ENCODE measurements around the gene BTG4.
A peak's percentile ranks its signal among the peaks of the same experiment; 100 is the strongest.

The BTG4 gene

DNA sequence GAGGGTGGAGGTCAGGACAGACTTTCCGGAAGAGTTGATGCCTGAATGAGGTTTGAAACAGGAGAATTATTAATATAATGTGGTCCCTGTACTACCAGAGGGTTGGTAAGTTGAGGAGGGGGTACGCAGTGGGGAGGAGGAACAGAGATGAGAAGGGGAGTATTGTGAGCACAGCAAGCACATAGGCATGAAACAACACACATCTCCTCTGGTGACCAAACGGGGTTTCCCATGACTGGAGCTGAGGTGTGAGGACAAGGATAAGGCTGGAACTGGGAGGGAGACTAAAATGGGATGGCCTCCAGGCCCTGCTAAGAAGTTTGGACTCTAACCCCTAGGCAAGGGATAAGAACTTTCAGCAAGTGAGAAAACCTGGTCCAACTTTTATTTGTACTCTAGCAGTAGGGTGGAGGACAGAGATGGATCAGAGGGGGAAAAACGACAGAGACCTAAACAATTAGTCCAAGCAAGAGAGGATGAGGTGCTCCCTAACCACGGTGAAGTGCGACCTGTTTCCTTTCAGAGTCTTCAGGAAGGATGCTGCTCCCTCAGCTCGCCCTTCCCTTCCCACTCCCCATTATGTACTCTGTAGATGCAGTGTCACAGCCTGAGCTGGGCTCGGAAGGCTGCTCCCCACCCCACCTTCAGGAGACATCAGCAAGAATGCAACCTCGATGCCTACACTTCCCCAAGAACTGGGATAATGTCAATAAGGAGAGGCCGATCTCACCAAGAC lies 59.2 kb downstream of the BTG4 start:
- no peak for DNase-seq

DNA sequence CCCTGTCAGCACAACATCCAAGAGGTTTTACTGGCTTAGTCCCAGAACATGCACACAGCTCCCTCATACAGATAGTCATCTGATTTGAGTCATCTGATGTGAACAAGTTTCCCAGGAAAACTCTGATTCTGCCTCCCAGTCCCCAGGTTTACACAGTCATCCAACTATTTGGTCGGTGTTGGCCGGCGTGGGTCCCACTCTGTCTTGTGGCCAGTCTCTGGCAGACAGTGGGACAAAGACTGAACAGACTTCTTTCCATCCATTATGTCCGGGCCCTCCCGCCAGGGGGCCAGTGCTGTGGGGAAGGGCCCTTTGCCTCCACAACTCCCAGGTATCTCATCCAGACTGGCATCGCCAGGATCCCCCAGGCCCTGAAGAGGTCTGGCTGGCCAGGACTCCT lies 60.0 kb downstream of the BTG4 start:
- DNase-seq = no peak

DNA sequence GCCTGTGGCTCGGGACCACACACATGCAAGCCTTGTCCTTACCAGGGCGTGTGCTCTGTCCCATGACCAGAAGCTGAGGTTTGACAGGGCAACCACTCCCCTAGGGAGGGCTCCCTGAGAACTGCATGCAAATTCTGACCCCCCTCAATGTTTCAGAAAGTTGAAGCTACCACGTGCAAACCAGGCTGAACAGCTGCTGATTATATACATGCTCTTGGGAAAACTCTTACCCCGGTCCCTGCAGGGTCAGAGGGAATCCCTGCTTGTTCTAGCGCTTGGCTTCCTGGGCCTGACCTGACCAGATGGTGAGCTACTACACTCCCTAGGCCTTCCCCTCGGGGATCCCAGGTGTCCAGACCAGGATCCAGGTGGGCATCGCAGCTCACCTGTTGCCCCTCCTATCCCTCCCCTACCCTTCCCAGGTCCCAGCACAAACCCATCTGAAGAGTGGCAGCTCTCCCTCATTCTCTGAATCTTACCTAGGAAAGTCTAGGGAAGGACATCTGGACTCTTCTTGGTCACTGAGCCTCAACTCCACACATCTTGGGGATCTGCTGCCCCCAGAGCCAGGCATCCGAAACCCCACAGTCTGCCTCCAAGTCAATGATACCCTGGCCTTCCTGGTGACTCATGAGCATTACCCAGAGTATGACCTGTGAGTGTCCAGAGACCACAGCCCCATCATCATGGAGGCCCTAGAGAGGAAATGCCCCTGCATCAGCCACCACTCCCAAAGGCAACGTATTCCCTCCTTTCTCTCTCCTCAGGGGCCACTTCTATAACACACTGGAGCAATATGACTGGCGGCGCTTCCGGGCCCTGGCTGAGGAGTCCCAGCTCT lies 61.5 kb downstream of the BTG4 start:
- no peak for DNase-seq

DNA sequence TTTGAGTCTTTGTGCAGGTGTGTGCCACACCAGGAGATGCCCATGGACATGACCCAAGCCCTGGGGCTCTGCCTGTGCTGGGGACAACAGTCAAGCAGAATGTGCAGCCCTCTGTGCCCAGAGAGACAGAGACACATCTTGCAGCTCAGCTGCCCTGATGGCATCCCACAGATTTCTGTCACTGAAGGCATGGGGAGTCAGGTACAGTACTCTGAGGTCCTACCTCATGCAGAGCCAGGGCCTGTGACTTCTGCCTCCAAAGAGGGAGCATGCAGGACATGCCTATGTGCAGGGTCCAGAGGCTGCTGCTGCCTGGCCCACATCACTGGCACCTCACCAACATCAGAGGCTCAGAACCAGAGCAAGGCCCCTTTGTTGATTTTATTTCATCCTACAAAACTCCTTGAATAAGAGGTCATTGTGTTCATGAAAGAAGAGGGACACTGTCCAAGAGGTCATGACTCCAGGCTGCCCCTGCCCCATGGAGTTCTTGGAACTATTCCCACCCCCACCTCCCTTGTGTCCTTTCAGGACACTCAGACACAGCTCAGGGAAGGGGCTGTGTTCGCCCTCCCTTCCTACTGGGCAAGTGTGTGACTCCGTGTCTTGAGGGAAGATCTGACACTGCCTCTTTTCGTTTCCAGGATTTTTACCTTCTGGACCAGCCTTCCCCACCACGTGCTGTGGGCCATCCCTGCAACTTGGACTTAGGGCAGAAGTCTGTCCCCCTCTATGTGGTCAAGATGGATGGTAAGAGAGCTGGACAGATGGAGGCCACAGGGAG lies 62.3 kb downstream of the BTG4 start:
- no peak for DNase-seq

DNA sequence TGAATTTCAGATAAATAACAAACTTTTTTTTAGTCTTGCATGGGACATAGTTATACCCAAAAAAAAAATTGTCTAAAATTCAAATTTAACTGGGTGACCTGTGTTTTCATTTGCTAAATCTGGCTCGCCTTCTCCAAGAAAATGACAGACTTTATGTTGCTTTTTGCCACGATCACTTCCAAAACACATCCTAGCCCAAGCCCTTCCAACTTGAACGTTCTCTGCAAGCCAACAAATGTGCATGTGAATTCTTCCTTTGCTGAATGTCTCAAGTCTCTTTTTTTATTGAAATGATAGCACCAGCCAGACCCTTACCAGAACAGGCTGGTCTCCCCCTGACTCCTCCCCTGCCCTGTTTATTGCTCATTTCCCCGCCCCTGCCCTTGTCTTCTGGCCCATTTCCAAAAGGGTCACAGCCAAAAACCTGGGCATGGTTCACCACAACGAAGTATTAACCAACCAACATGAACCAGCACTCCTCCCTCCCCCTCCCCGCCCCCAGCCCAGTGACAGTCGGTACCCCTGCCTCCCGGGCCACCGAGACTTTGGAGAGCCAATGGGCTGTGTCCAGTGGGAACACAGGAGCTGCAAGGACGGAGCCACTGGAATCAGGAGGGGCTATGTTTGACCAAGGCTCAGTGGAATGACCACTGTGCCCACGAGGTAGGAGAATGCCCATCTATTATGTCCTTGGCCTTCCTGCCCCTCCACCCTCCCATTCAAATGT lies 63.2 kb downstream of the BTG4 start:
- DNase-seq = no peak

DNA sequence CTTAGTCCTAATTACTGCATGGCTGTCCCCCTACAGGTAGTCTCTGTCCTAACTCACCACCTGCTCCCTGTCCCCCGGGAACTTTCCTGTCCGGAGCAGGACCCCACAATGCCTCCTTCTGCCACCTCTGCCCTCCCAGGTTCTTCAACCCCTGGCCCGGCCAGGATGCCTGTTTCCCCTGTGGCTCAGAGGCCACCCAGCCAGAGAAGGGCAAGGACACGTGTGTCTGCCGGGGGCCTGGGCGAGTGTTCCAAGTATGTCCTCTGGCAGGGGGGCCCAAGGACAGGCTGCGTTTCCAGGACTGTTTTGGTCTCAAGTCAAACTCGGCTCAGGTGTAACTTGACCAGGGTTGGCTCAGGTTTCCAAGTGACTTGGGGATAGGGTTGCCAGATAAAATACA lies 63.8 kb downstream of the BTG4 start:
- DNase-seq = no peak

DNA sequence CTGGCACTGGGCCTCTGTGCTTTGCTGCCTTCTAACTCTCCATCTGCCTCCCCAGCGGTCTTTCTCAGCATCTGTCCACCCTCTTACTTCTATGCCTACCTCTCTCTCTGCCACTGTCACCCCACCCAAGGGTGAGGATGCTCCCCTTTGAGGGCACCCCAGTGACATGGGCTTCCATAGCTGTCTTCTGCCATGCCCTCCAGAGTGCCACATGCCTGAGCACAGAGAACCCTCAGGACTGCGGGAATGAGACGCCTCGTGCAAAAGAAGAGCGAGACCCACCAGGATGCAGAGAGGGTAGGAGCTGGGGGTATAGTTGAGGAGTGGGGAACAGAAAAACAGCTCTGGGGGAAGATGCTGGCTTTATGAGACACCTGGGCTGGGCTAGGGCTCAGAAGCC lies 64.3 kb downstream of the BTG4 start:
- DNase-seq = no peak

DNA sequence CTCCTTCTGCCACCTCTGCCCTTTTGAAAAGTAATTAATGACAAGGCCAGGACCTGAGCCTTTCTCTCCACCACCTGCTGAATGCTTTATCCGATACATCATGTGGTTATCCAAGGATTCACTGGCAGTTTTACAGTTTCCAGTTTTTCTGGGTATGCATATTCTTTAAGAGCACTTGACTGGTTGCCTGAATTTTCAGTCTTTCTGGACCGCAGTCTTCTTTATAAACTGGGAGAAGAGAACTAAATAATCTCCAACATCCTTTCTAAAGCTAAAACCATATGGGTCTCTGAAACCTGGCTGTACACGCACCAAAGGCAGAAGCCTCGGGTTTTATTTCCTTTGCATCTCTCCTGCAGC lies 65.1 kb downstream of the BTG4 start:
- DNase-seq = no peak

DNA sequence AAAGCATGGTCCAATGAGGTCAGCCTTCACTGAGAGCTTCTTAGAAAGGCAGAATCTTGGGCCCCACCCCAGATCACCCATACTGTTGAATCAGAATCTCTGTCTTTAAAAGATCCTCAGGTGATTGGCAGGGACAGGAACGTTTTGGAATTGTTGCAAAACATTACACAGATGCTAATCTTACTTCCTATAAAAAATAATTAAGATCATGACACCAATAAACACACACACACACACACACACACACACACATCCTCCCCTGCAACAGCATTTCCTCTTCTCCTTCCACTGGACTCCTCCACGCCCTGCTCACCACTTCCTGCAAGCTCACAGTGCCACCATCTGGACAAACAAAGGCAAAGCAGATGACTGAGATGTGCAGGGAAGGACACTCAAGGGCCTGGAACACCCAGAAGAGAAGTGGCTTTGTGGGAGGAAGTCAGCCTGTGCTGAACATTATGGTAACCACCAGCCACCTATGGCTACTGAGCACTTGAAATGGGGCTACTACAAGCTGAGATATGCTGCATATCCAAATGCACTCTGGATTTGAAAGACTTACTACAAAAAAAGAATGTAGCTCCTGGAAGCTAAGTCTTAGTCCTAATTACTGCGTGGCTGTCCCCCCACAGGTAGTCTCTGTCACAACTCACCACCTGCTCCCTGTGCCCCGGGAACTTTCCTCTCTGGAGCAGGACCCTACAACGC lies 65.6 kb downstream of the BTG4 start:
- DNase-seq = peak; percentile 83

DNA sequence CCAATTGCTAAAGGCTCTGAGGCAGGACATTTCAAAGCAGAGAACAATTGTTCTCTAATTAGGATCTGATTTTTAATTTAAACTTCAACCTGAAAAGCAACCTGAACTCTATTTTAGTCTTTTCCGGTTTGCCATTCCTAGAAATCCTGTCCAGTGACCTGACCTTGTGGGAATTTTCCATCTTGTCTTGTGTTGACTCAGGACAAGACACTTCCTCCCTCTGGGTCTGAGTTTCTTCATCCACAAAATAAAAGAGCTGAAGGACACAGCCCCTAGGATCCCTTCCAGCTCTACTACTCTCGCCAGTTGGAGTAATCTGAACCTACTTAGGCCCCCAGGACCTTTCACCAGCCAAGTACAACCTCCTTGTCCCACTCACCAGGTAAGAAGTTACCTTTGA lies 66.6 kb downstream of the BTG4 start:
- no peak for DNase-seq
